Islet precursor cell (in vitro differentiated cells): ENCODE results near the gene MVD.
A peak's percentile ranks its signal among the peaks of the same experiment; 100 is the strongest.

ENCODE experiments used
- DNase-seq: peaks from one replicate; pipeline ENCODE4 v3.0.0-alpha.2; 2018

Gene MVD, protein sequence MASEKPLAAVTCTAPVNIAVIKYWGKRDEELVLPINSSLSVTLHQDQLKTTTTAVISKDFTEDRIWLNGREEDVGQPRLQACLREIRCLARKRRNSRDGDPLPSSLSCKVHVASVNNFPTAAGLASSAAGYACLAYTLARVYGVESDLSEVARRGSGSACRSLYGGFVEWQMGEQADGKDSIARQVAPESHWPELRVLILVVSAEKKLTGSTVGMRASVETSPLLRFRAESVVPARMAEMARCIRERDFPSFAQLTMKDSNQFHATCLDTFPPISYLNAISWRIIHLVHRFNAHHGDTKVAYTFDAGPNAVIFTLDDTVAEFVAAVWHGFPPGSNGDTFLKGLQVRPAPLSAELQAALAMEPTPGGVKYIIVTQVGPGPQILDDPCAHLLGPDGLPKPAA

GRCh38 chr16:88662843-88663606, at the start of gene MVD:
Gene MVD (minus strand): TSS chr16:88663091. CDS start chr16:88663080, 11 bp downstream.
- DNase-seq = peak; percentile 99

GRCh38 chr16:88712362-88712979, 49.6 kb upstream of the MVD start:
- DNase-seq = no peak

GRCh38 chr16:88711750-88712340, 49.0 kb upstream of the MVD start:
- no peak for DNase-seq

DNA sequence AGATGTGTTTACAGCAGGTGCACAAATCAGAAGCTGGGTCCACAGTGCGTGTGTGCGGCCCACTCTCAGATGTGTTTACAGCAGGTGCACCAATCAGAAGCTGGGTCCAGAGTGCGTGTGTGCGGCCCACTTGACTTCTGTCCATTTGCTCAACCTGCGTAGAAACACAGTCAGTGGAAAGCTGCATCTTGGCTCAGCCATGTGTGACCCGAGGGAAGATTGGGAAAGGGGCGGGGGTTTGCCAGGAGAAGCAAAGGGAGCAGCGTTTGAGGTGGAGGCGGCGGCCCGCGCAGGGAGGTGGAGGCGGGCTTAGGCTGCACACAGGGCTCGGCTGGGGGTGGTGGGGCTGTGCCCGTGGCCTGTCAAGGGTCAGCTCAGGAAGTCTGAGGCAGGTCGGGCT, 47.7 kb upstream of the MVD start:
- no peak for DNase-seq

DNA sequence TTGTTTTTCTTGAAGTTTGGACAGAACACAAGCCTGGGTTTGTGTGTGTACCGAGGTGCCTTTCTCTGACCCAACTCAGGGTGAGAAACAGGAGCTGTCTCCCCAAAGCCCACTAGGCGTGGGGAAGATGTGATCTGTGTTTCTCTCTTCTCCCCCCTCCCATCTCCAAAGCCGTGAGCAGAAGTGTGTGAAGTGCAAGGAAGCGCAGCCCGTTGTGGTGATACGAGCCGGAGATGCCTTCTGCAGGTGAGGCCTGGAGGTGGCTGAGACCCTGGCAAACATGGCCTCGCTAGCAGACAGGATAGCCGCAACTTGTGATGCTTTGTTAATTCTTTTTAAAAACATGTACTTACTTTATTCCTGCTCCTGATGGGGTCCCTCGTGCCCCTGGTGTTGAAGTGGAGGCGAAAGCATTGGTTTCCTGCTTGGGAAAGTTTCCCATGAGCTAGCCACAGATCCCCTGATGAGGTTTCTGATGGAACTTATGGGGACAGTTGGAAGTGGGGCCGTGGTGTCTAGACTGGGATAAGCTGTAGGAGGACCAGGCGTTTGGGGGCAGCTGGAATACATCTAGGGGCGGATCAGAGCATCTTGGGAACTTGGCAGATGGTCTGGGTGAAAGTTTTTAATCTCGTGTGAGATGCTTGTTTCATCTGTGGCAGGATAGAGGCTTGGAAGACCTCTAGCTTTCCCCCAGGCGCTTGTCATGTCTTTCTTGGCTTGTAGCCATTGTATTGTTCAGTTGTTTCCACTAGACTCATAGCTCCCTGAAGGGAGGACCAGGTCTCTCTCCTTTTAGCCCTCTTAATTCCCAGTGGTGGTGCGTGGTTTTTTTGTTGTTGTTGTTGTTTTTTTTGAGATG, 44.3 kb upstream of the MVD start:
- DNase-seq = no peak

- peak; percentile 90 for DNase-seq
Measured at GRCh38 chr16:88706229-88706964, 43.5 kb upstream of the MVD start, which contains the start of the genes CTU2 and RNF166. Gene CTU2 (plus strand): TSS chr16:88706503. CDS start chr16:88706531, 28 bp downstream. Gene RNF166 (minus strand): TSS chr16:88706408. CDS start chr16:88706325, 83 bp downstream.

DNA sequence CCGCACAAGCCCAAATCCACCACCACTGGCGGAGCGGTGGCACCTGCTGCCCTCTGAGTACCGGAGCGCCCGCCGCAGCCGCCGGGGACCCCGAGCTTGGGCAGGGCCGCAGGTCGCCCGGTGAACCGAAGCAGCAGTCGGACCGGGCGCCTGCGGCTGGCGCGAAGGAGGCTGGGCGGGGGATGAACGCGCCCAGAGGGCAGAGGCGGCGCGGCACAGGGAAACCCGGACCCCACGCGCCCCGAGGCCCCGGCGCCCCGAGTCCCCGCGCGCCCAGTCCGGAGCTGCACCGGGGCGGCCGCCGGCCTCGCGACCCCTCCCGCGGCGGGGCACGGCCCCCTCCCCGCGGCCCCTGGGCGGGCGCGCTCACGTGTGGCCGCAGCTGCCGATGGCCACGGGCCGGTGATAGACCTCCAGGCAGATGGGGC, 42.9 kb upstream of the MVD start:
- DNase-seq = no peak

DNA sequence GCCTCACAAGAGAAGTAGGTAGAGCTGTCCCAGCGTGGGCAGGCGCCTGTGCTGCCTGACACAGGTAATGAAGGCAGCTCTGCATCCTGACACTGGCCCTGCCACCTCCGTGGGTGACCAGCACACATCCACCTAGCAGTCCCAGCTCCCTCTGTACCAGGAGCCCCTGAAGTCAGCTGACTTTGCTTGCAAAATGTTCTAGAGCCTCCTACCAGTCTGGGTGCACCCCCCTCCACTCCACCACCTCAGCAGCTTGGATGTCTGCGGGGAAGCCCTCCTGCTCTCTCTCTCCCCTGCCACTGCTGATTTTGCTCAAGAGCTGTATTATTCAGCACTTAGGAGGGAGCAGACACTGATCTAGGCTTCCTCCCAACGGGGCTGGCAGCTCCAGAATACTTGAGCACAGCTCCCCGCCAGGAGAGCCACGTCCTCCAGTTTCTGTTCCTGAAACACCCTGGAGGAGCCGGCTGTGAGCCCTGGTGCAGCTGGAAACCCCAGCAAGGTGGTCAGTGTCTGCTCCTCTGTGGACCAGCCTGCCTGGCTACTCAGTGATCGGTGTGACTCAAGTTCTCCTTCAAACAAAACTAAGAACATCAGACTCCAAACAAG, 42.3 kb upstream of the MVD start:
- no peak for DNase-seq

DNA sequence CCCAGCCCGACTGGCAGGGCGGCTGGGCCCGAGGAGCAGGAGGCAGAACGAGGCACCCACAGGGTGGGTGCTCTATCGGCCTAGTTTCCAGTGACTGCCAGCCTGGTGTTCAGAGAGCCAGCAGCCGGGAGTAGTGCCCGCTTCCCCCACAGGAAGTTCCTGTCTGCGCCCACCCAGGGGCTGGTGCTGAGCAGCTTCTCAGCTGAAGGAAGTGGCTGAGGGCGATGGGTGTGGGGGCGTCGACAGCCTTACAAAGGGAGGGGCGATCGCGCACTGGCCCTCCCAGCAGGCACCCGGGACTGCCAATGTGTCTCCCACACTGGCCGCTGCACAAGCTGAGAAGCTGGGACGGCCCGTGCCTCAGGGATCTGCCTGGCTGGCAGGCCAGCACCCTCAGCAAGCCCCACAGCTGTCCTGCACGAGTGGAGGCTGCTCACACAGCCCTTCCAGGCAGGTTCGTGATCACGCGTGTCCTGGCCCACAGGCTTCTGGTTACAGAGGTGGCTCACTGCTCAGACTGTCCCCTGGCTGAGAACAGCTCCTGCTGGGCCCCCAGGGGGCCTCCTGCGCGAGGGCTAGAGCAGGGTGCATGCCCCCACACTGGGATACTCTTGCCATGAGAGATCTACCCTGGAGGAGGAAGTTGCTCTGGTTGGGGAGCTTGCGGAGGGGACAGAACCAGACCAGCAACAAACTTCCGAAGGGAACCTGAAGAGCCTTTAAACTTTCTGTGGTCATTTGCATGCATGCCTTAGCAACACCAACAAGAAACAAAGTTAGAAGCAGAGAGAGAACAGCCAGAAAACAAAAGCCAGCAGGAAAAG, 40.8 kb upstream of the MVD start:
- no peak for DNase-seq

DNA sequence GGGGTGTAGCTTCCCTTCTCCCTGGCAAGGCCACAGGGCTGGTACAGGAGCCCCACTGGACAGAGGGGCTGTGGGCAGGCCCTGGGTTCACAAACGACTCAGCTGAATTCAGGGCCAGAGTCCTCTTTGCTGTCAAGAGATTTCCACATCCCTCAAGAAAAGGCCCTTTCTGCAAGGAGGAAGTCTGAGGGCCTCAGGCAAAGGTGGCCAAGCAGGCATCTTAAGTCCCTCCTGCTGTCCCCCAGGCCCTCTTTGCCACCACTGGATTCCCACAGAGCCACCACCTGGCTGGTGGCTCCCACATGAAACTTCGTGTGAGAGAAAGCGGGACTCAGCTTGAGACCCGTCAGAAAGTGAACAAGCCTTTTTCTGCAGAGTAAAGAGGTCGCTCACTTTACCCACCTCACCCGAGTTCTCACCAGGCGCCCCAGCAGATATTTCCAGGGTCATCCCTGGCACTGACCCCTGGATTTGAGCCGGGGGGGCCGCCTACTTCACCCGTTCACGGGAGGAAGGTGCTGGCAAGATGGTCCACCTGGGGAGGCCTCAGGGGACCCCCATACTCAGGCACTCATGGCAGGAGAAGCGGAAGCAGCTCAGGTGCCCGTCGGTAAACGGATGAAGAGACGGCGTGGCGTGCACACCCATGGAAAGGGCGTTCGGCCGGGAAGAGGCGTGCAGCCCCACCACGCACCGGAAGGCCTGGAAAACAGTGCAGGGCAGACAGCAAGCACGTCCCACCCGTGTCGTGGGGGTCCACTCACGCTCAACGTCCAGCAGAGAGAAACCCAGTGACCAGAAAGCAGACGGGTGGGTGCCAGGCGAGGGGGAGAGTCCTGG, 39.7 kb upstream of the MVD start:
- DNase-seq = no peak

DNA sequence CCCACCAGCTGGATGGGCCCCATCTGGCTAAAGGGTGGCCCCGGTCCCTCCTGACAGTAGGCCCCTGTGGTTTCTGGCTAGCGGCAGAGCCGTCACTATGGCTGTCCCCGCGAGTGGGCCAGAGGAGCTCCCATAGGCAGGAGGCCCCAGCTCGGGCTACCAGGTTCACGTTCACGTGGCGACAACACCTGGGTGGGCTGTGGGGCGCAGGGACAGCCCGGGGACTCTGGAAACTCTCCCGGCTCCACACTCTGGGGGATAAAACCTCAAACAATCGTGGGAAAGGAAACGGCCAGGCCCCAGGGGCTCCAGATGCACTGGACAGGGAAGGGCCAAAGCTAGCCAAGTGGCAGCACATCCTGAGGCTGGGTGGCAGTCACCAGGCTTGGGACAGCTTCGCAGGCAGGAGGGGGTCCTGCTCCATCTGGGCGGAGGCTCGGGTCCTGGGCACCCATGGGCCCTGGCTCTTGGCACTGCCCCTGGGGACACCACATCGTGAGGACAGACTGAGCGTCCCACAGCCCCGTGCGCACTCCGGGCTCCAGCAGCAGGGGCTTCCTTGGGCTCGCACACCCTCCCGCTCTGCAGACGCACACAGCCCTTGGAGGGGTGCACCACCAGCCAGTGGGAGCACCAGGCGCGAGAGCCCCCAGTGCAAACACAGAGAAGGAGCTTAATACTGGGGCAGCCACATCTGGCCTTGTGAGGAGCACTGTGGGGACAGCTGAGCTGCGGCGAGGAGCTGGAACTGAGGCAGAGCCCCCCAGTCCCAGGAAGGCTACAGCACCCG, 38.9 kb upstream of the MVD start:
- no peak for DNase-seq

GRCh38 chr16:88700636-88701482, 38.0 kb upstream of the MVD start:
- DNase-seq = no peak

DNA sequence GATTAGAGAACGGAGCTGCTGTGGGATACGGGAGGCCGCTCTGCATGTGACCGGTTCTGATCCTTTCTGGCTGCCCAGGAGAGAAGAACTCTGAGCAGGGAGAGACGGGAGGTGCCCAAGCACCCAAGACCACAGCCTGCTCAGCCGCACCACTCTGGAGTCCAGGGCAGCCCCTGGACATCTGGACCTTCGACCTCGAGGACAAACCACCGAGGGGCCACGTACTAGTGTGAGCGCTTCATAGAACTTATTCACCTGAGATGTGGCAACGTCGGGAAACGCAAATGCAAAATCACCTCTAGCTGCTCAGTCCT, 37.4 kb upstream of the MVD start:
- no peak for DNase-seq

DNA sequence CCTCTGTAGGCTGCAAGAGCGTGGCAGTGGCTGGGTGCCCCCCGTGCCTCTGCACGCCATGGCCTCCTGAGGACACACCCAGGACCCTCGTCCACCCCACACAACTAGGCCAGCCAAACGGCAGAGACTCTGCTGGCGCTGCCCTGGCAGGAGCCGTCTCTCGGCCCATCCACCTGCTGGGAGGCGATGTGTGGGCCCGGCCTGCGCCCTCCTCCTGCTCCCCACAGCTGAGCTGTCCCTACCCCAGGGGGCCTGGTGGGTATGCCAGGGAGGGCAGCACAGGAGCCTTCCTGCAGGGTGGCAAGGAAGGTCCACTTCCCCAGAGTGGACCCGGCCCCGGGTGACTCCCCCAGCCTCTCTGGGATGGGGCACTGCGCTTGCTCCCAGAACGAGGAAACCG, 36.3 kb upstream of the MVD start:
- no peak for DNase-seq

DNA sequence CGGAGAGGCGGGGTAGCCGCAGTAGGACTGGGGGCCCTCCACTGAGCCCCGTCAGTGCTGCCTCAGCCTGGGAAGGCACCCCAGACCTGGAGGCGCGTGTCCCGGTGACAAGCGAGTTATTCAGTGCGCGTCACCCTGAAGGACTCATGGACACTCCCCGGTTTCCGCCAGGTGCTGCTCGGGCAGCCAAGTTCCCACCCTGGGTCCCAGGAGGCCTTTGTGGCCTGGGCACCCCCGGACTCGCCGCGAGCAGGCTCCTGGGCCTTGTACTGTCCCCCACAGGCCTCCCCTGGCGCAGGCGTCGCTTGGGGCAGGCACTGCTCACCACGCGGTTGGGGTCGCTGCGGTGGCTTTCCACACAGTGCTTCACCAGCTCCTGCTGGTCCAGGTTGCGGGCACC, 35.8 kb upstream of the MVD start:
- DNase-seq = no peak

GRCh38 chr16:88697831-88698615, 35.1 kb upstream of the MVD start:
- no peak for DNase-seq
